Activated effector memory CD4-positive, alpha-beta T cell treated with anti-CD3 and anti-CD28 coated beads, Interleukin-2, amount 50 U/mL, for 16 hours (primary cell): Measurements from ENCODE around the gene ACKR4.
"Not testable (repeated sequence)": the region's sequence is repeated elsewhere in the genome, so short reads cannot be mapped to it uniquely, and the experiment has no call there.

Source experiments
- DNase-seq: peaks from one replicate; pipeline ENCODE4 v3.0.0-alpha.2; 2020

The ACKR4 gene

GRCh38 chr3:132596816-132597433 lies at the start of gene ACKR4:
Gene ACKR4, plus strand, starts transcription at chr3:132597270. Its CDS starts 3,128 bp downstream, at chr3:132600398.
- no peak for DNase-seq

GRCh38 chr3:132549169-132549568 lies 47.9 kb upstream of the ACKR4 start:
- DNase-seq, result no peak

- no peak for DNase-seq
Measured at GRCh38 chr3:132549890-132550578, 47.0 kb upstream of the ACKR4 start.

GRCh38 chr3:132550579-132551305 lies 46.3 kb upstream of the ACKR4 start:
- no peak for DNase-seq

GRCh38 chr3:132553826-132554225 lies 43.2 kb upstream of the ACKR4 start:
- DNase-seq, result no peak

GRCh38 chr3:132554437-132554836 lies 42.6 kb upstream of the ACKR4 start:
- DNase-seq, result no peak

GRCh38 chr3:132555306-132556035 lies 41.6 kb upstream of the ACKR4 start:
- DNase-seq, result no peak

- not testable (repeated sequence) for DNase-seq
Measured at GRCh38 chr3:132556036-132556386, 41.1 kb upstream of the ACKR4 start.

- DNase-seq, result no peak
Measured at GRCh38 chr3:132556508-132557159, 40.4 kb upstream of the ACKR4 start.

GRCh38 chr3:132561003-132561402 lies 36.1 kb upstream of the ACKR4 start:
- DNase-seq, result no peak

GRCh38 chr3:132563420-132564069 lies 33.5 kb upstream of the ACKR4 start:
- no peak for DNase-seq

GRCh38 chr3:132564070-132564465 lies 33.0 kb upstream of the ACKR4 start:
- no peak for DNase-seq

- no peak for DNase-seq
Measured at GRCh38 chr3:132568422-132568821, 28.6 kb upstream of the ACKR4 start.

- DNase-seq, result no peak
Measured at GRCh38 chr3:132569153-132569552, 27.9 kb upstream of the ACKR4 start.

GRCh38 chr3:132569580-132569979 lies 27.5 kb upstream of the ACKR4 start:
- DNase-seq, result no peak

- no peak for DNase-seq
Measured at GRCh38 chr3:132570016-132570415, 27.1 kb upstream of the ACKR4 start.

- DNase-seq, result no peak
Measured at GRCh38 chr3:132573797-132574211, 23.3 kb upstream of the ACKR4 start.

GRCh38 chr3:132587401-132587800 lies 9.7 kb upstream of the ACKR4 start:
- no peak for DNase-seq

- DNase-seq, result no peak
Measured at GRCh38 chr3:132592216-132592615, 4.9 kb upstream of the ACKR4 start.

- no peak for DNase-seq
Measured at GRCh38 chr3:132593241-132593946, 3.7 kb upstream of the ACKR4 start.

GRCh38 chr3:132593947-132594323 lies 3.1 kb upstream of the ACKR4 start:
- no peak for DNase-seq

GRCh38 chr3:132594498-132594897 lies 2.6 kb upstream of the ACKR4 start:
- no peak for DNase-seq
